RWPE1 (cell line): ENCODE results near the gene GJB6.

Source experiments
- CTCF ChIA-PET: fragments of 350-600 bp; sonication (Branson Sonifier 250); formaldehyde crosslinking; extraction: SDS; loops from one replicate; lab custom pipeline; 2021; lab: Yijun Ruan, JAX
- POLR2A ChIA-PET: fragments of 400-600 bp; formaldehyde crosslinking; extraction: SDS; loops from one replicate; lab custom pipeline; 2020; ENCODE audit warnings: antibody characterized with exemption; ENCODE audit not compliant: low non-redundant PET; lab: Yijun Ruan, JAX
- DNase-seq: peaks from one replicate; pipeline ENCODE4 v3.0.0; 2012; ENCODE audit warnings: low spot score
- H3K27ac ChIP-seq: fragments of 450-650 bp; 2 replicates; pipeline ENCODE4 v1.5.1; 2017
- CTCF ChIP-seq: fragments of 450-650 bp; conservative IDR thresholded peaks from 2 replicates; pipeline ENCODE4 v1.5.1; 2017; ENCODE audit warnings: low read depth, mild to moderate bottlenecking

Gene GJB6

GRCh38 chr13:20249913-20250312 lies 17.8 kb upstream of the GJB6 start:
- no peak overlapping the region for H3K27ac ChIP-seq
- ChIA-PET POLR2A (no interaction called here), CTCF (interaction anchor here (0.6 kb wide), 1 partner anchor 8 kb away, joined by 6 read pairs; no protein-coding TSS in a partner anchor)
- no peak for DNase-seq
- TF ChIP-seq CTCF: no peak

GRCh38 chr13:20247963-20248362 lies 15.8 kb upstream of the GJB6 start:
- ChIA-PET CTCF (no interaction called here), POLR2A (no interaction called here)
- DNase-seq: no peak
- no peak overlapping the region for H3K27ac ChIP-seq
- TF ChIP-seq CTCF: no peak

- no peak for DNase-seq
- ChIA-PET POLR2A (no interaction called here), CTCF (no interaction called here)
- no peak for TF ChIP-seq CTCF
- H3K27ac ChIP-seq: no peak overlapping the region
Measured at GRCh38 chr13:20247403-20247802, 15.3 kb upstream of the GJB6 start.

- ChIA-PET POLR2A (no interaction called here), CTCF (interaction anchor here (0.6 to 0.9 kb wide), 2 partner anchors 248 to 342 kb away, joined by 3 to 4 read pairs; no protein-coding TSS in a partner anchor)
- no peak for DNase-seq
- no peak overlapping the region for H3K27ac ChIP-seq
- no peak for TF ChIP-seq CTCF
Measured at GRCh38 chr13:20241593-20241992, 9.5 kb upstream of the GJB6 start.

GRCh38 chr13:20239748-20240147 lies 7.6 kb upstream of the GJB6 start:
- ChIA-PET CTCF (no interaction called here), POLR2A (no interaction called here)
- no peak for TF ChIP-seq CTCF
- DNase-seq: no peak
- H3K27ac ChIP-seq: no peak overlapping the region

GRCh38 chr13:20232556-20233277 lies 598 bp upstream of the GJB6 start:
- no peak for DNase-seq
- TF ChIP-seq CTCF: no peak
- H3K27ac ChIP-seq: no peak overlapping the region
- ChIA-PET CTCF (interaction anchor here (0.7 kb wide), 2 partner anchors 82 to 152 kb away, joined by 3 to 4 read pairs; no protein-coding TSS in a partner anchor), POLR2A (no interaction called here)
